Naive thymus-derived CD4-positive, alpha-beta T cell (primary cell): Measurements from ENCODE around the gene DKK3. TPM values are rescaled to one million over a fixed set of nuclear protein-coding genes. Genes with fewer than 3 reads are reported as not detected.

Source experiments
- ATAC-seq: fragments of 150-1000 bp; cut with Tn5 transposase; 2 replicates; pipeline ENCODE4 v1.10.0; 2021; ENCODE audit warnings: mild to moderate bottlenecking, moderate library complexity
- CTCF ChIA-PET: fragments of 350-600 bp; sonication (Branson Sonifier 250); formaldehyde crosslinking; loops from one replicate; lab custom pipeline; 2021; ENCODE audit warnings: antibody characterized with exemption; lab: Charles Lee
- POLR2A ChIA-PET: fragments of 350-600 bp; sonication (Branson Sonifier 250); formaldehyde crosslinking; loops from one replicate; lab custom pipeline; 2021; ENCODE audit warnings: antibody characterized with exemption, inconsistent platforms; lab: Charles Lee
- DNase-seq, 9 donors: peaks; one replicate each; pipeline versions ENCODE4 v3.0.0 to v3.0.0-alpha.2; 2020 to 2022; ENCODE audit warnings: mixed read lengths in 1 of 9
- H3K27ac ChIP-seq: one replicate; pipeline ENCODE4 v1.7.0; 2013; ENCODE audit warnings: mild to moderate bottlenecking, low read depth, low read length, moderate library complexity
- H3K27me3 ChIP-seq, 2 donors: one replicate each; pipeline ENCODE4 v1.7.0; 2013; ENCODE audit warnings: low read length in 2 of 2, mild to moderate bottlenecking in 2 of 2, moderate library complexity in 2 of 2; ENCODE audit not compliant: control insufficient read depth in 2 of 2, insufficient read depth in 2 of 2
- H3K36me3 ChIP-seq, 3 experiments: 1 replicate in 2 of 3; 2 replicates in 1 of 3; pipeline ENCODE4 v1.7.0; 2013; ENCODE audit warnings: low read length in 3 of 3, mild to moderate bottlenecking in 3 of 3, moderate library complexity in 1 of 3; ENCODE audit not compliant: insufficient read depth in 3 of 3, control insufficient read depth in 2 of 3
- H3K4me1 ChIP-seq, 2 donors: one replicate each; pipeline ENCODE4 v1.7.0; 2013; ENCODE audit warnings: low read length in 2 of 2, mild to moderate bottlenecking in 2 of 2, moderate library complexity in 1 of 2; ENCODE audit not compliant: control insufficient read depth in 2 of 2, insufficient read depth in 2 of 2
- H3K4me3 ChIP-seq: 2 replicates; pipeline ENCODE4 v1.7.0; 2013; ENCODE audit warnings: mild to moderate bottlenecking, low read length
- H3K9me3 ChIP-seq, 3 experiments: 1 replicate in 2 of 3; 2 replicates in 1 of 3; pipeline ENCODE4 v1.7.0; 2013; ENCODE audit warnings: low read length in 3 of 3; ENCODE audit not compliant: control insufficient read depth in 2 of 3
- H3K27ac Mint-ChIP-seq, 9 donors: one replicate each; pipeline ENCODE4 v1.8.0; 2020 to 2022; ENCODE audit warnings: mixed read lengths in 9 of 9, mild to moderate bottlenecking in 8 of 9, moderate library complexity in 5 of 9, inconsistent platforms in 2 of 9
- H3K27me3 Mint-ChIP-seq, 5 donors: one replicate each; pipeline ENCODE4 v1.8.0; 2021 to 2022; ENCODE audit warnings: mixed read lengths in 5 of 5, mild to moderate bottlenecking in 1 of 5
- H3K36me3 Mint-ChIP-seq, 5 donors: one replicate each; pipeline ENCODE4 v1.8.0; 2020 to 2022; ENCODE audit warnings: mixed read lengths in 5 of 5, mild to moderate bottlenecking in 3 of 5, inconsistent platforms in 1 of 5
- H3K4me1 Mint-ChIP-seq, 7 donors: one replicate each; pipeline ENCODE4 v1.8.0; 2020 to 2022; ENCODE audit warnings: mixed read lengths in 7 of 7, mild to moderate bottlenecking in 3 of 7, inconsistent platforms in 1 of 7
- H3K4me3 Mint-ChIP-seq, 10 donors: one replicate each; pipeline ENCODE4 v1.8.0; 2020 to 2022; ENCODE audit warnings: mild to moderate bottlenecking in 10 of 10, mixed read lengths in 10 of 10, moderate library complexity in 6 of 10, inconsistent platforms in 2 of 10
- H3K9me3 Mint-ChIP-seq, 11 donors: one replicate each; pipeline ENCODE4 v1.8.0; 2020 to 2022; ENCODE audit warnings: mixed read lengths in 11 of 11, mild to moderate bottlenecking in 4 of 11, inconsistent platforms in 1 of 11, moderate library complexity in 1 of 11
- intact Hi-C, 2 donors: fragments of 100-400 bp; cut with micrococcal nuclease; formaldehyde crosslinking; loops; one replicate each; pipeline ENCODE4 v1.15.1; 2023
- polyA plus RNA-seq, 2 donors: library from polyadenylated mRNA; unstranded; fragments of 300-500 nt; fragmentation: Illumina TruSeq; gene quantifications; one replicate each; pipeline ENCODE4 v1.2.3, GENCODE V29; 2021
- total RNA-seq, 6 experiments: library from RNA in 5 of 6; stranded (reverse) in 5 of 6; gene quantifications; 1 replicate in 5 of 6; 2 replicates in 1 of 6; pipeline ENCODE4 v1.2.3 and lab custom pipeline; 2021 to 2026

Gene DKK3
- total and polyA plus RNA-seq, 7 experiments from 2014 or later = 0.32 to 1.4 (median 0.38) TPM; not detected in 4

- ChIA-PET POLR2A (no interaction called here), CTCF (no interaction called here)
- DNase-seq = no peak
- Histone ChIP-seq H3K4me1 (no peaks in the 10 kb centered on the region), H3K4me3 (no peak overlapping the region), H3K27ac (no peak overlapping the region), H3K9me3 (no peaks in the 10 kb centered on the region), H3K27me3 (no peaks in the 10 kb centered on the region), H3K36me3 (no peaks in the 10 kb centered on the region)
- Mint-ChIP-seq H3K27ac (no peak overlapping the region), H3K4me3 (no peak overlapping the region), H3K4me1 (no peaks in the 10 kb centered on the region), H3K9me3 (no peaks in the 10 kb centered on the region), H3K27me3 (peaks cover 6 to 47% (median 6%) of the 10 kb centered on the region in 5 donors), H3K36me3 (no peaks in the 10 kb centered on the region)
- intact Hi-C loops = no loop called here
- no peak for ATAC-seq
Measured at GRCh38 chr11:12031856-12032544, 23.6 kb upstream of the DKK3 start.

- Histone ChIP-seq H3K36me3 (no peaks in the 10 kb centered on the region), H3K9me3 (no peaks in the 10 kb centered on the region), H3K27ac (no peak overlapping the region), H3K4me1 (no peaks in the 10 kb centered on the region), H3K4me3 (no peak overlapping the region), H3K27me3 (no peaks in the 10 kb centered on the region)
- no peak for ATAC-seq
- intact Hi-C loops = no loop called here
- H3K4me1 Mint-ChIP-seq = no peaks in the 10 kb centered on the region
- no peaks in the 10 kb centered on the region for H3K36me3 Mint-ChIP-seq
- ChIA-PET POLR2A (no interaction called here), CTCF (no interaction called here)
- DNase-seq = no peak
- H3K9me3 Mint-ChIP-seq = peaks cover 0 to under 1% (median 0%) of the 10 kb centered on the region in 11 donors
- peaks cover 6 to 33% (median 6%) of the 10 kb centered on the region in 5 donors for H3K27me3 Mint-ChIP-seq
- no peak overlapping the region for H3K27ac Mint-ChIP-seq
- H3K4me3 Mint-ChIP-seq = no peak overlapping the region
Measured at GRCh38 chr11:12029738-12030363, 21.4 kb upstream of the DKK3 start.

- Mint-ChIP-seq H3K4me3 (no peak overlapping the region), H3K36me3 (peaks cover 0 to 7% (median 0%) of the 10 kb centered on the region in 5 donors), H3K4me1 (no peaks in the 10 kb centered on the region), H3K9me3 (peaks cover 0 to 8% (median 3%) of the 10 kb centered on the region in 11 donors), H3K27me3 (peaks cover 5 to 32% (median 13%) of the 10 kb centered on the region in 5 donors), H3K27ac (no peak overlapping the region)
- Histone ChIP-seq H3K27ac (no peak overlapping the region), H3K27me3 (no peaks in the 10 kb centered on the region), H3K9me3 (no peaks in the 10 kb centered on the region), H3K4me3 (no peak overlapping the region), H3K4me1 (no peaks in the 10 kb centered on the region), H3K36me3 (no peaks in the 10 kb centered on the region)
- ATAC-seq (no peak), DNase-seq (no peak)
- CTCF ChIA-PET = no interaction called here
- intact Hi-C loops = no loop called here
- POLR2A ChIA-PET = no interaction called here
Measured at GRCh38 chr11:12029119-12029518, 20.7 kb upstream of the DKK3 start.

GRCh38 chr11:12028303-12028702 is 19.9 kb upstream of the DKK3 start:
- DNase-seq (no peak), ATAC-seq (no peak)
- Histone ChIP-seq H3K36me3 (no peaks in the 10 kb centered on the region), H3K27ac (no peak overlapping the region), H3K4me3 (no peak overlapping the region), H3K9me3 (no peaks in the 10 kb centered on the region), H3K4me1 (no peaks in the 10 kb centered on the region), H3K27me3 (no peaks in the 10 kb centered on the region)
- peaks cover 0 to 7% (median 0%) of the 10 kb centered on the region in 5 donors for H3K36me3 Mint-ChIP-seq
- peaks cover 0 to 28% (median 14%) of the 10 kb centered on the region in 5 donors for H3K27me3 Mint-ChIP-seq
- POLR2A ChIA-PET = no interaction called here
- no peak overlapping the region for H3K27ac Mint-ChIP-seq
- H3K9me3 Mint-ChIP-seq = peaks cover 0 to 16% (median 7%) of the 10 kb centered on the region in 11 donors
- intact Hi-C loops = no loop called here
- no peak overlapping the region for H3K4me3 Mint-ChIP-seq
- no peaks in the 10 kb centered on the region for H3K4me1 Mint-ChIP-seq
- CTCF ChIA-PET = no interaction called here

GRCh38 chr11:12026331-12027211 is 18.1 kb upstream of the DKK3 start:
- DNase-seq = no peak
- ChIA-PET CTCF (interaction anchor here (0.6 to 0.7 kb wide), 2 partner anchors 19 to 105 kb away, joined by 3 read pairs; no protein-coding TSS in a partner anchor), POLR2A (no interaction called here)
- H3K4me3 ChIP-seq = no peak overlapping the region
- no peaks in the 10 kb centered on the region for H3K4me1 Mint-ChIP-seq
- H3K36me3 ChIP-seq = no peaks in the 10 kb centered on the region
- H3K27ac Mint-ChIP-seq = no peak overlapping the region
- ATAC-seq = no peak
- no peak overlapping the region for H3K27ac ChIP-seq
- intact Hi-C loops = no loop called here
- no peaks in the 10 kb centered on the region for H3K4me1 ChIP-seq
- H3K27me3 Mint-ChIP-seq = peaks cover 6 to 40% (median 19%) of the 10 kb centered on the region in 5 donors
- peaks cover 0 to 23% (median 7%) of the 10 kb centered on the region in 11 donors for H3K9me3 Mint-ChIP-seq
- H3K4me3 Mint-ChIP-seq = no peak overlapping the region
- H3K9me3 ChIP-seq = no peaks in the 10 kb centered on the region
- H3K27me3 ChIP-seq = no peaks in the 10 kb centered on the region
- peaks cover 0 to 13% (median 6%) of the 10 kb centered on the region in 5 donors for H3K36me3 Mint-ChIP-seq

GRCh38 chr11:12024254-12024926 is 16.0 kb upstream of the DKK3 start:
- H3K9me3 ChIP-seq = no peaks in the 10 kb centered on the region
- CTCF ChIA-PET = no interaction called here
- DNase-seq (no peak), ATAC-seq (peak; percentile 27)
- Mint-ChIP-seq H3K4me3 (no peak overlapping the region), H3K36me3 (peaks cover 0 to 13% (median 6%) of the 10 kb centered on the region in 5 donors), H3K27me3 (peaks cover 6 to 47% (median 26%) of the 10 kb centered on the region in 5 donors), H3K27ac (no peak overlapping the region), H3K9me3 (peaks cover 0 to 23% (median 7%) of the 10 kb centered on the region in 11 donors), H3K4me1 (no peaks in the 10 kb centered on the region)
- H3K27ac ChIP-seq = no peak overlapping the region
- no peak overlapping the region for H3K4me3 ChIP-seq
- no peaks in the 10 kb centered on the region for H3K36me3 ChIP-seq
- no peaks in the 10 kb centered on the region for H3K4me1 ChIP-seq
- intact Hi-C loops = no loop called here
- POLR2A ChIA-PET = no interaction called here
- no peaks in the 10 kb centered on the region for H3K27me3 ChIP-seq
